WTC11 (cell line): ENCODE measurements around the gene AVPI1. TPM values are rescaled to one million over a fixed set of nuclear protein-coding genes. Genes with fewer than 3 reads are reported as not detected.
A peak's percentile ranks its signal among the peaks of the same experiment; 100 is the strongest.

Experiments used
- CREM ChIP-seq: sonication (generic); formaldehyde crosslinking; IDR thresholded peaks from 2 replicates; pipeline ENCODE4 v1.8.1; 2022; ENCODE audit warnings: mild to moderate bottlenecking, missing genetic modification reagents, moderate library complexity
- E2F5 ChIP-seq: sonication (generic); formaldehyde crosslinking; IDR thresholded peaks from 2 replicates; pipeline ENCODE4 v1.8.1; 2022; ENCODE audit warnings: mild to moderate bottlenecking, moderate library complexity, missing genetic modification reagents
- ETV6 ChIP-seq: sonication (generic); formaldehyde crosslinking; IDR thresholded peaks from 2 replicates; pipeline ENCODE4 v1.8.1; 2022; ENCODE audit warnings: mild to moderate bottlenecking, missing genetic modification reagents
- GRHL2 ChIP-seq: fragments of 250-450 bp; sonication (Bioruptor Pico); IDR thresholded peaks from 2 replicates; pipeline ENCODE4 v1.8.0; 2022; ENCODE audit warnings: mild to moderate bottlenecking, moderate library complexity; ENCODE audit not compliant: insufficient replicate concordance, severe bottlenecking
- IRF1 ChIP-seq: sonication (generic); formaldehyde crosslinking; IDR thresholded peaks from 2 replicates; pipeline ENCODE4 v1.8.0; 2023; ENCODE audit warnings: missing genetic modification reagents
- JUN ChIP-seq: sonication (generic); formaldehyde crosslinking; IDR thresholded peaks from 2 replicates; pipeline ENCODE4 v1.8.0; 2023; ENCODE audit warnings: mild to moderate bottlenecking, missing genetic modification reagents
- MAX ChIP-seq: sonication (generic); formaldehyde crosslinking; IDR thresholded peaks from 2 replicates; pipeline ENCODE4 v1.8.0; 2022; ENCODE audit warnings: mild to moderate bottlenecking, missing genetic modification reagents
- MYBL2 ChIP-seq: sonication (generic); formaldehyde crosslinking; IDR thresholded peaks from 2 replicates; pipeline ENCODE4 v1.8.1; 2023; ENCODE audit warnings: mild to moderate bottlenecking, moderate library complexity, missing genetic modification reagents
- PRDM15 ChIP-seq: sonication (generic); formaldehyde crosslinking; IDR thresholded peaks from 2 replicates; pipeline ENCODE4 v1.8.0; 2022; ENCODE audit warnings: missing genetic modification reagents
- ZNF138 ChIP-seq: sonication (generic); formaldehyde crosslinking; conservative IDR thresholded peaks from 2 replicates; pipeline ENCODE4 v1.8.1; 2022; ENCODE audit warnings: mild to moderate bottlenecking, moderate library complexity, missing genetic modification reagents
- ZNF281 ChIP-seq: sonication (generic); formaldehyde crosslinking; IDR thresholded peaks from 2 replicates; pipeline ENCODE4 v1.8.0; 2023; ENCODE audit warnings: mild to moderate bottlenecking, missing genetic modification reagents
- ZNF423 ChIP-seq: fragments of 250-450 bp; sonication (Bioruptor Pico); IDR thresholded peaks from 2 replicates; pipeline ENCODE4 v2.1.2; 2022; ENCODE audit warnings: mild to moderate bottlenecking, moderate library complexity
- ZNF671 ChIP-seq: fragments of 250-450 bp; sonication (Bioruptor Pico); IDR thresholded peaks from 2 replicates; pipeline ENCODE4 v1.8.0; 2021; ENCODE audit warnings: mild to moderate bottlenecking
- ZSCAN18 ChIP-seq: fragments of 250-450 bp; sonication (Bioruptor Pico); IDR thresholded peaks from 2 replicates; pipeline ENCODE4 v2.1.2; 2022; ENCODE audit warnings: mild to moderate bottlenecking, moderate library complexity
- total RNA-seq: library from RNA; stranded (reverse); gene quantifications from 3 replicates; pipeline ENCODE4 v1.2.3, GENCODE V29; 2021
- TF ChIP-seq, protein P1 (sequence below): sonication (generic); formaldehyde crosslinking; IDR thresholded peaks from 2 replicates; pipeline ENCODE4 v1.8.1; 2022; ENCODE audit warnings: missing genetic modification reagents, borderline replicate concordance
- TF ChIP-seq, protein P2 (sequence below): sonication (generic); formaldehyde crosslinking; IDR thresholded peaks from 2 replicates; pipeline ENCODE4 v1.8.1; 2022; ENCODE audit warnings: low read depth, missing genetic modification reagents, borderline replicate concordance
- TF ChIP-seq, protein P3 (sequence below): sonication (generic); formaldehyde crosslinking; IDR thresholded peaks from 2 replicates; pipeline ENCODE4 v1.8.1; 2023; ENCODE audit warnings: mild to moderate bottlenecking, moderate library complexity, missing genetic modification reagents
- TF ChIP-seq, protein P4 (sequence below): sonication (generic); formaldehyde crosslinking; IDR thresholded peaks from 2 replicates; pipeline ENCODE4 v1.8.1; 2023; ENCODE audit warnings: mild to moderate bottlenecking, missing genetic modification reagents, moderate library complexity

AVPI1 gene
- total RNA-seq, 1 experiment from 2014 or later, result 9.8 TPM

GRCh38 chr10:97713826-97714400, 26.9 kb upstream of the AVPI1 start (continued):
- no peak; the same call in 1 of the 2 replicates for TF ChIP-seq PRDM15 (CRISPR knock-in tag)
- TF ChIP-seq, protein P1, sequence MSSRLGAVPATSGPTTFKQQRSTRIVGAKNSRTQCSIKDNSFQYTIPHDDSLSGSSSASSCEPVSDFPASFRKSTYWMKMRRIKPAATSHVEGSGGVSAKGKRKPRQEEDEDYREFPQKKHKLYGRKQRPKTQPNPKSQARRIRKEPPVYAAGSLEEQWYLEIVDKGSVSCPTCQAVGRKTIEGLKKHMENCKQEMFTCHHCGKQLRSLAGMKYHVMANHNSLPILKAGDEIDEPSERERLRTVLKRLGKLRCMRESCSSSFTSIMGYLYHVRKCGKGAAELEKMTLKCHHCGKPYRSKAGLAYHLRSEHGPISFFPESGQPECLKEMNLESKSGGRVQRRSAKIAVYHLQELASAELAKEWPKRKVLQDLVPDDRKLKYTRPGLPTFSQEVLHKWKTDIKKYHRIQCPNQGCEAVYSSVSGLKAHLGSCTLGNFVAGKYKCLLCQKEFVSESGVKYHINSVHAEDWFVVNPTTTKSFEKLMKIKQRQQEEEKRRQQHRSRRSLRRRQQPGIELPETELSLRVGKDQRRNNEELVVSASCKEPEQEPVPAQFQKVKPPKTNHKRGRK, result no peak
- TF ChIP-seq ZNF423 (CRISPR knock-in tag), result no peak
- TF ChIP-seq ZSCAN18 (CRISPR knock-in tag), result no peak
- TF ChIP-seq ZNF138 (CRISPR knock-in tag), result peak; percentile 70; the same call in 1 of the 2 replicates
- TF ChIP-seq IRF1 (CRISPR knock-in tag), result peak; percentile 74
- no peak for TF ChIP-seq ZNF671 (CRISPR knock-in tag)
- TF ChIP-seq GRHL2 (CRISPR knock-in tag), result no peak
- 0 out of 2 replicates have a peak, but pooled peaks have one; percentile 29 for TF ChIP-seq ETV6 (CRISPR knock-in tag)
- 0 out of 2 replicates have a peak, but pooled peaks have one; percentile 25 for TF ChIP-seq JUN (CRISPR knock-in tag)
- TF ChIP-seq MAX (CRISPR knock-in tag), result peak; percentile 91
- TF ChIP-seq E2F5 (CRISPR knock-in tag), result no peak; the same call in 1 of the 2 replicates
- TF ChIP-seq, protein P2, sequence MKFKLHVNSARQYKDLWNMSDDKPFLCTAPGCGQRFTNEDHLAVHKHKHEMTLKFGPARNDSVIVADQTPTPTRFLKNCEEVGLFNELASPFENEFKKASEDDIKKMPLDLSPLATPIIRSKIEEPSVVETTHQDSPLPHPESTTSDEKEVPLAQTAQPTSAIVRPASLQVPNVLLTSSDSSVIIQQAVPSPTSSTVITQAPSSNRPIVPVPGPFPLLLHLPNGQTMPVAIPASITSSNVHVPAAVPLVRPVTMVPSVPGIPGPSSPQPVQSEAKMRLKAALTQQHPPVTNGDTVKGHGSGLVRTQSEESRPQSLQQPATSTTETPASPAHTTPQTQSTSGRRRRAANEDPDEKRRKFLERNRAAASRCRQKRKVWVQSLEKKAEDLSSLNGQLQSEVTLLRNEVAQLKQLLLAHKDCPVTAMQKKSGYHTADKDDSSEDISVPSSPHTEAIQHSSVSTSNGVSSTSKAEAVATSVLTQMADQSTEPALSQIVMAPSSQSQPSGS (CRISPR knock-in tag), result 0 out of 2 replicates have a peak, but pooled peaks have one; percentile 36
- TF ChIP-seq CREM (CRISPR knock-in tag), result peak; percentile 30; the same call in 1 of the 2 replicates
- TF ChIP-seq, protein P3, sequence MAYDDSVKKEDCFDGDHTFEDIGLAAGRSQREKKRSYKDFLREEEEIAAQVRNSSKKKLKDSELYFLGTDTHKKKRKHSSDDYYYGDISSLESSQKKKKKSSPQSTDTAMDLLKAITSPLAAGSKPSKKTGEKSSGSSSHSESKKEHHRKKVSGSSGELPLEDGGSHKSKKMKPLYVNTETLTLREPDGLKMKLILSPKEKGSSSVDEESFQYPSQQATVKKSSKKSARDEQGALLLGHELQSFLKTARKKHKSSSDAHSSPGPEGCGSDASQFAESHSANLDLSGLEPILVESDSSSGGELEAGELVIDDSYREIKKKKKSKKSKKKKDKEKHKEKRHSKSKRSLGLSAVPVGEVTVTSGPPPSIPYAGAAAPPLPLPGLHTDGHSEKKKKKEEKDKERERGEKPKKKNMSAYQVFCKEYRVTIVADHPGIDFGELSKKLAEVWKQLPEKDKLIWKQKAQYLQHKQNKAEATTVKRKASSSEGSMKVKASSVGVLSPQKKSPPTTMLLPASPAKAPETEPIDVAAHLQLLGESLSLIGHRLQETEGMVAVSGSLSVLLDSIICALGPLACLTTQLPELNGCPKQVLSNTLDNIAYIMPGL (CRISPR knock-in tag), result peak; percentile 87
- TF ChIP-seq MYBL2 (CRISPR knock-in tag), result peak; percentile 38; the same call in 1 of the 2 replicates
- TF ChIP-seq, protein P4, sequence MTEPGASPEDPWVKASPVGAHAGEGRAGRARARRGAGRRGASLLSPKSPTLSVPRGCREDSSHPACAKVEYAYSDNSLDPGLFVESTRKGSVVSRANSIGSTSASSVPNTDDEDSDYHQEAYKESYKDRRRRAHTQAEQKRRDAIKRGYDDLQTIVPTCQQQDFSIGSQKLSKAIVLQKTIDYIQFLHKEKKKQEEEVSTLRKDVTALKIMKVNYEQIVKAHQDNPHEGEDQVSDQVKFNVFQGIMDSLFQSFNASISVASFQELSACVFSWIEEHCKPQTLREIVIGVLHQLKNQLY, result 0 out of 2 replicates have a peak, but pooled peaks have one; percentile 66
- TF ChIP-seq ZNF281, result peak; percentile 89; the same call in 1 of the 2 replicates
